Effector memory CD8-positive, alpha-beta T cell (primary cell): Measurements from ENCODE around the gene SEL1L2.

Source experiments
- ATAC-seq: fragments of 150-1000 bp; cut with Tn5 transposase; replicated peaks from 2 replicates; pipeline ENCODE4 v1.10.0; 2021; ENCODE audit warnings: mild to moderate bottlenecking, moderate library complexity
- DNase-seq, 3 experiments: peaks; one replicate each; pipeline ENCODE4 v3.0.0; 2021
- H3K27ac Mint-ChIP-seq, 2 donors: one replicate each; pipeline ENCODE4 v1.8.0; 2022; ENCODE audit warnings: mild to moderate bottlenecking in 2 of 2, mixed read lengths in 2 of 2, moderate library complexity in 2 of 2
- H3K27me3 Mint-ChIP-seq, 2 donors: one replicate each; pipeline ENCODE4 v1.8.0; 2022; ENCODE audit warnings: mixed read lengths in 2 of 2
- H3K36me3 Mint-ChIP-seq: one replicate; pipeline ENCODE4 v1.8.0; 2022; ENCODE audit warnings: mild to moderate bottlenecking, moderate library complexity, mixed read lengths; ENCODE audit not compliant: insufficient read depth
- H3K4me1 Mint-ChIP-seq, 2 donors: one replicate each; pipeline ENCODE4 v1.8.0; 2022; ENCODE audit warnings: low read depth in 2 of 2, mixed read lengths in 2 of 2
- H3K4me3 Mint-ChIP-seq, 2 donors: one replicate each; pipeline ENCODE4 v1.8.0; 2022; ENCODE audit warnings: mild to moderate bottlenecking in 2 of 2, mixed read lengths in 2 of 2, moderate library complexity in 2 of 2
- H3K9me3 Mint-ChIP-seq, 2 donors: one replicate each; pipeline ENCODE4 v1.8.0; 2022; ENCODE audit warnings: mixed read lengths in 2 of 2

SEL1L2 gene

DNA sequence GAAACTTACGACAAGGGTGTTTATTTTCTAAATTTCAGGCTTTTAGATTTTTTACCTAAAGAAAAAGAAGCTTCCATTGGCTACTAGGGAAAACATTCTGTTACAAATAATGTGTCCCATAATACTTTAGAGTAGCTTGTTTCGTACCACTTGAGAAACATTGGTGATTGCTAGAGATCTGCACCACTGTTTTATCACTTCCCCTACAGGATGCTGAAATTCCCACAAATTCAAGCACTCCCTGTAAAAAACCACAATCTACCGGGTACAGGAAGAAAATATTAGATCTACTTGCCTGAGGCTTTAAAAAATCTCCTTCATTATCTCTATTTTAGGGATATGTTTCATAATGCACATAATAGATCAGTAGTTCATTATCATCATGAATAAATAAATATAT is 29.9 kb downstream of the SEL1L2 start:
- ATAC-seq, result no peak
- Mint-ChIP-seq H3K36me3 (no peaks in the 10 kb centered on the region), H3K4me1 (no peaks in the 10 kb centered on the region), H3K27me3 (no peaks in the 10 kb centered on the region), H3K4me3 (no peak overlapping the region), H3K9me3 (peaks cover 7 to 8% of the 10 kb centered on the region in 2 donors), H3K27ac (no peak overlapping the region)
- DNase-seq, result no peak

- H3K36me3 Mint-ChIP-seq, result no peaks in the 10 kb centered on the region
- H3K27ac Mint-ChIP-seq, result no peak overlapping the region
- no peaks in the 10 kb centered on the region for H3K4me1 Mint-ChIP-seq
- DNase-seq (no peak), ATAC-seq (no peak)
- H3K4me3 Mint-ChIP-seq, result no peak overlapping the region
- no peaks in the 10 kb centered on the region for H3K27me3 Mint-ChIP-seq
- H3K9me3 Mint-ChIP-seq, result peaks cover 7 to 9% of the 10 kb centered on the region in 2 donors
Observed at GRCh38 chr20:13960119-13960518, 30.3 kb downstream of the SEL1L2 start.

- Mint-ChIP-seq H3K27ac (no peak overlapping the region), H3K9me3 (peaks cover 8 to 12% of the 10 kb centered on the region in 2 donors), H3K36me3 (no peaks in the 10 kb centered on the region), H3K4me3 (no peak overlapping the region), H3K4me1 (no peaks in the 10 kb centered on the region), H3K27me3 (no peaks in the 10 kb centered on the region)
- no peak for ATAC-seq
- no peak for DNase-seq
Observed at GRCh38 chr20:13953227-13953626, 37.2 kb downstream of the SEL1L2 start.

DNA sequence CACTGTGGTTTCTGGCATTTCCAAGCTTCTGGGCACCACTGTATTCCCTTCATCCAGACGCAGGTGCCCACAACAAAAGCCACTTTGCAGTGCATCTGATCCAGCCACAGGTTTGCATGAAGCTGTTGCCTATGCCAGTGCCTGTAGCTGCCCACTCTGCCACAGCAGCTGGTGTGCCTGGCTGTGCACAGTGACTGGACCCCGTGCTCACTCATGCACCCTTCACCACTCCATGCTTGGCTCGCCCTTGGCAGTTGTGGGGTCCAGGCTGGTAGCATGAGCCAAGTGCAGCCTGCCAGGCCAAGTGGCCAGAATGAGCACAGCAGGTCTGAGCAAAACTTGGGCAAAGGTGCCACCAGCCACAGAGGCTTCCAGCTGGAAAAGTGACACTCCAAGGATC is 42.7 kb downstream of the SEL1L2 start:
- Mint-ChIP-seq H3K36me3 (no peaks in the 10 kb centered on the region), H3K27ac (no peak overlapping the region), H3K27me3 (no peaks in the 10 kb centered on the region), H3K9me3 (peaks cover 12 to 30% of the 10 kb centered on the region in 2 donors), H3K4me1 (no peaks in the 10 kb centered on the region), H3K4me3 (no peak overlapping the region)
- DNase-seq, result no peak
- ATAC-seq, result no peak

- no peak overlapping the region for H3K4me3 Mint-ChIP-seq
Observed at GRCh38 chr20:13941031-13941430, 49.4 kb downstream of the SEL1L2 start.

DNA sequence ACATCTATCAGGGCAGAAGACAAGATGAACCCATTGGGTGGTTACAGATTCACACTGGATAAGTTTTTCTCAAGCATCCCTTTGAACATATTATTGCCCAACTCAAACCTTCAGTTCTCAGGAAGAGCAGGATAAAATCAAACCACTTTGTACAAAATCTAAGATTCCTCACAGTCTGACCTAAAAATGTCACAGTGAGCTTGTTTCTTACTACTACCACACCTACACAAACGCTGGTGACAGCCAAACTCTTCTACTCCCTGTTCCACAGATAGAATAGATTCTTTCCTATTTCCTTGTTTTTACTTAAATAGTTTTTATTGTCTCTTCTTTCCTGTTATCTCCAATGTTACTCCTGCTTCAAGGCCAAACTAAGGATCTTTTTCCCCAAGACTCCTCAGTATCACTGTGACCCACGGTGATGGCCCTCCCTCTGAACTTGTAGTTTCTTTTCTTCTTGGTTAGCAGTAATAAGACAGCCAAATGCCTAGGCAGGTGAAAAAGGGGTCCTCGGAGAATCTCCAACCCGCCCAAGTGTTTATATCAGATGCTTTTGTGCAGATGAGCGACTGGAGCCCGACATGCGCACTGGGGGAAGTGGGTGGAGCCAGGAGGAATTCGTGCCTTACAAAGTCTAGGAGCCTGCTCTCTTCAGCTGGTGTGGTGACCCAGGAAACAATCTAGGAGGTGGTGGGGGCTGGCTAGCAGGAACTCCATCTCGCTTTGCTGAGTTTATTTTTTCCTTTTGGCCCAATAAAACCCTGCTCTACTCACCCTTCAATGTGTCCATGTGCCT is 53.4 kb downstream of the SEL1L2 start:
- H3K36me3 Mint-ChIP-seq, result peaks cover 4% of the 10 kb centered on the region
- no peak for ATAC-seq

More at GRCh38 chr20:13941031-13941430, 49.4 kb downstream of the SEL1L2 start:
- H3K27me3 Mint-ChIP-seq, result no peaks in the 10 kb centered on the region
- ATAC-seq, result no peak
- H3K4me1 Mint-ChIP-seq, result no peaks in the 10 kb centered on the region
- H3K27ac Mint-ChIP-seq, result no peak overlapping the region
- DNase-seq, result no peak
- peaks cover 9 to 18% of the 10 kb centered on the region in 2 donors for H3K9me3 Mint-ChIP-seq
- peaks cover 4% of the 10 kb centered on the region for H3K36me3 Mint-ChIP-seq

DNA sequence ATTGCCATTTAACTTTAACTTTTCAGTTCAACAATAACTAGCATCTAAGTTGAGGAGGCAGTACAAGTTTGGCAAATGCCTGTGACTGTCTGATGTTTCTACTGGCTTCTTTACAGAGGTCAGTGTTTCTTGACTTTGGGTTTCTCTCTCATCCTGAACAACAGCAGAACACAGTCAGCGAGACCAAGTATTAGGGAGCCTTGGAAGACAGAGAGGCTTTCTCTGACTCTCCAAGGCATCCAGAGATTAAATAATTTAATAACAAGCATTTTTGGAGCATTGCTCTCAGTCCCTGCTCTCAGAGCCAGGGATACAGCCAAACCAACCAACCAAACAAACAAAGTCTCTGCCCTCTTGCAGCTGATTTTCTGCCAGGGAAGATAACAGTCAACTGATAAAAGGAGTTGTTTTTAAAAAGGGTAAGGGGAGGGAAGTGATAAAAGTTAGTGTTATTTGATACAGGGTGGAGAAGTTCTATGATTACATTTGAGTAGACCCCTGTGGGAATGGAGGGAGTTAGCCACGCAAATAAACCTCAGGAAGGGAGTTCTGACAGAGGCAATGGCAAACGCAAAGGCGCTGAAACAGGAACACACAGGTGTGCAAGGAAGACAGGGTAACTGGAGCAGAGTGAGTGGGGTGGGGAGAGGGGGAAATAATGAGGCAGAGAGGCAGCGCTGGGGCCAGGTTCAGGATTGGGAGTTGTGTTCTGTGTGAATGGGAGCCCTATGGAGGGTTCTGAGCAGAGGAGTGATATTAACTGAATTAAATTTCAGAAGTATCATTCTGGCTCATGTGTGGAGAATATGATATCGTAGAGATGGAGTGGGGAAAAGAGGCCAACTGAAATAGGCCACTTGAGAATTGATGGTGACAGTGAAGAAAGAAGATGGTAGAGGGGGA is 55.2 kb downstream of the SEL1L2 start:
- H3K27me3 Mint-ChIP-seq, result no peaks in the 10 kb centered on the region
- H3K36me3 Mint-ChIP-seq, result peaks cover 4% of the 10 kb centered on the region
- peaks cover 2 to 7% of the 10 kb centered on the region in 2 donors for H3K9me3 Mint-ChIP-seq
- no peak overlapping the region for H3K27ac Mint-ChIP-seq
- H3K4me1 Mint-ChIP-seq, result no peaks in the 10 kb centered on the region
- DNase-seq (no peak), ATAC-seq (no peak)
- H3K4me3 Mint-ChIP-seq, result no peak overlapping the region

More for the DNA sequence above, 53.4 kb downstream of the SEL1L2 start:
- peaks cover 2 to 7% of the 10 kb centered on the region in 2 donors for H3K9me3 Mint-ChIP-seq
- no peak overlapping the region for H3K4me3 Mint-ChIP-seq
- no peak for DNase-seq
- no peaks in the 10 kb centered on the region for H3K4me1 Mint-ChIP-seq
- H3K27ac Mint-ChIP-seq, result no peak overlapping the region
- H3K27me3 Mint-ChIP-seq, result no peaks in the 10 kb centered on the region

- H3K27me3 Mint-ChIP-seq, result no peaks in the 10 kb centered on the region
- ATAC-seq (no peak), DNase-seq (no peak)
- H3K4me3 Mint-ChIP-seq, result no peak overlapping the region
- H3K4me1 Mint-ChIP-seq, result no peaks in the 10 kb centered on the region
- H3K27ac Mint-ChIP-seq, result no peak overlapping the region
- peaks cover 0 to 3% of the 10 kb centered on the region in 2 donors for H3K9me3 Mint-ChIP-seq
- H3K36me3 Mint-ChIP-seq, result peaks cover 4% of the 10 kb centered on the region
Observed at GRCh38 chr20:13930281-13930680, 60.1 kb downstream of the SEL1L2 start.

DNA sequence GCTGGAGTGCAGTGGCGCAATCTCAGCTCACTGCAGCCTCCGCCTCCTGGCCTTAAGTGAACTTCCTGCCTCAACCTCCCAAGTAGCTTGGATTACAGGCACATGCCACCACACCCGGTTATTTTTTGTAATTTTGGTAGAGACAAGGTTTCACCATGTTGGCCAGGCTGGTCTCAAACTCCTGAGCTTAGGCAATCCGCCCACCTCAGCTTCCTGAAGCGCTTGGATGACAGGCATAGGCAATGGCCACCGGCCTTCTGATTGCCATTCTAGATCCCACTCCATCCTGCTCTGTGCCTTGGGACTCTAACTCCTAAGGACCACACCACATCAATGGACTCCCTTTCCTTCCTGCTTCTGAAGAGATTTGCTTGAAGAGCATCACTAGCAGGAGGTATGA is 60.6 kb downstream of the SEL1L2 start:
- Mint-ChIP-seq H3K9me3 (no peaks in the 10 kb centered on the region), H3K27ac (no peak overlapping the region), H3K36me3 (peaks cover 4% of the 10 kb centered on the region), H3K27me3 (no peaks in the 10 kb centered on the region), H3K4me3 (no peak overlapping the region), H3K4me1 (no peaks in the 10 kb centered on the region)
- no peak for DNase-seq
- no peak for ATAC-seq

GRCh38 chr20:13928901-13929300 is 61.5 kb downstream of the SEL1L2 start:
- Mint-ChIP-seq H3K36me3 (peaks cover 4% of the 10 kb centered on the region), H3K4me3 (no peak overlapping the region), H3K9me3 (no peaks in the 10 kb centered on the region), H3K4me1 (no peaks in the 10 kb centered on the region), H3K27ac (no peak overlapping the region), H3K27me3 (no peaks in the 10 kb centered on the region)
- ATAC-seq (no peak), DNase-seq (no peak)

GRCh38 chr20:13927171-13927570 is 63.2 kb downstream of the SEL1L2 start:
- Mint-ChIP-seq H3K36me3 (peaks cover 4% of the 10 kb centered on the region), H3K27me3 (no peaks in the 10 kb centered on the region), H3K4me1 (no peaks in the 10 kb centered on the region), H3K4me3 (no peak overlapping the region), H3K27ac (no peak overlapping the region), H3K9me3 (no peaks in the 10 kb centered on the region)
- no peak for DNase-seq
- ATAC-seq, result no peak

DNA sequence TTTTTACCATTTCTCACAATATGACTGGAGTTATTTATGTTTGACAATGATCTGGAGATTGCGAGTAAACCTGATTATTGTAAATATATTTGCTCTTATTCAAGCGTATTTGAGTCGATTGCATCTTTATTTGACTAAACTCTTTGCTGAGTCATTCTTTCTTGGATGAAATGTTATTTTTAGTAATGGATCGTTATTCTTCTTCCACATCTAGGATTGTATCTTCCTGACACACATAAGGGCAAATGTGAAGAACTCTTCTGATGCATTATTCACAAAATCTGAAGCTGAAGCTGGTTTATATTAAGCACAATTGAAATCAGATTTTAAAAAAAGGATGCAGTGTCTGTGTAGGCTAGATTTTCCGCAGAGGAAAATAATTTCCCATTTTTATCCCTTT is 68.2 kb downstream of the SEL1L2 start:
- Mint-ChIP-seq H3K27ac (no peak overlapping the region), H3K9me3 (no peaks in the 10 kb centered on the region), H3K4me1 (no peaks in the 10 kb centered on the region), H3K27me3 (no peaks in the 10 kb centered on the region), H3K36me3 (no peaks in the 10 kb centered on the region), H3K4me3 (no peak overlapping the region)
- ATAC-seq, result no peak
- DNase-seq, result no peak

- Mint-ChIP-seq H3K27me3 (no peaks in the 10 kb centered on the region), H3K9me3 (peaks cover 0 to 8% of the 10 kb centered on the region in 2 donors), H3K4me1 (no peaks in the 10 kb centered on the region), H3K4me3 (no peak overlapping the region), H3K36me3 (no peaks in the 10 kb centered on the region), H3K27ac (no peak overlapping the region)
- no peak for DNase-seq
- no peak for ATAC-seq
Observed at GRCh38 chr20:13915284-13915683, 75.1 kb downstream of the SEL1L2 start.

- no peak for ATAC-seq
- peaks cover 4 to 8% of the 10 kb centered on the region in 2 donors for H3K9me3 Mint-ChIP-seq
- no peak for DNase-seq
- H3K36me3 Mint-ChIP-seq, result no peaks in the 10 kb centered on the region
- no peak overlapping the region for H3K4me3 Mint-ChIP-seq
- no peaks in the 10 kb centered on the region for H3K4me1 Mint-ChIP-seq
- no peak overlapping the region for H3K27ac Mint-ChIP-seq
- peaks cover 0 to 6% of the 10 kb centered on the region in 2 donors for H3K27me3 Mint-ChIP-seq
Observed at GRCh38 chr20:13913572-13913971, 76.8 kb downstream of the SEL1L2 start.
